GM23338 (cell line): ENCODE measurements around the gene SNU13.

Experiments
- EZH2 ChIP-seq: fragments of 200-600 bp; sonication (generic); IDR thresholded peaks from one replicate; pipeline ENCODE4 v1.8.0; 2017; ENCODE audit warnings: antibody characterized with exemption, mild to moderate bottlenecking, low read depth; ENCODE audit not compliant: unreplicated experiment
- EZH2phosphoT487 ChIP-seq: fragments of 200-600 bp; sonication (generic); IDR thresholded peaks from one replicate; pipeline ENCODE4 v1.8.1; 2018; ENCODE audit warnings: antibody characterized with exemption; ENCODE audit not compliant: unreplicated experiment
- TF ChIP-seq, protein P1 (sequence below), 2 experiments: fragments of 200-600 bp in 1 of 2; sonication (generic) in 1 of 2; conservative IDR thresholded peaks; 2 replicates each; pipeline versions ENCODE4 v1.5.1 to v1.6.1; 2016 to 2017; ENCODE audit warnings: antibody characterized with exemption in 2 of 2, low read depth in 2 of 2, mild to moderate bottlenecking in 2 of 2, moderate library complexity in 1 of 2
- TF ChIP-seq, protein P2 (sequence below): fragments of 250-450 bp; sonication (Bioruptor Pico); IDR thresholded peaks from 2 replicates; pipeline ENCODE4 v1.5.0; 2020; ENCODE audit warnings: mild to moderate bottlenecking, moderate library complexity

DNA sequence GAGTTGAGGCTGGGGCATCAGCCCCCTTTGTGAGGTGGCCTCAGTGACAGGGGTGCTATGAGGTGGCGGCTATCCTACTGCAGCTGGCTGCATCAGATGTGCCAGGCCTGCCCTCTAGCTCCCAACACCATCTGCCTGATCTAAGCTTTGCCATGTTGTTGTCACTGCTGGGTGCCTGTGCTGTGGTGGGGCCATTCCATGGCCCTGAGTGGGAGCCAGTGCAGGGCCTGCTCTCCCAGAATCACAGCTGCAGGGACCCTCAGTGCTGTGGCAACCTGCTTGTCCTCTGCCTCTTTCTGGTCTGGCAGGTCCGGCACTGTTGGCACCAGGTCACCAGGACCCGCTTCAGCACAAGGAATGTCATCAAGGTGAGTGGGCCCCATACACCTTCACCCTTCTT, 1.8 kb upstream of the SNU13 start:
- TF ChIP-seq EZH2phosphoT487 (no peak), EZH2 (no peak)
- TF ChIP-seq, protein P1, sequence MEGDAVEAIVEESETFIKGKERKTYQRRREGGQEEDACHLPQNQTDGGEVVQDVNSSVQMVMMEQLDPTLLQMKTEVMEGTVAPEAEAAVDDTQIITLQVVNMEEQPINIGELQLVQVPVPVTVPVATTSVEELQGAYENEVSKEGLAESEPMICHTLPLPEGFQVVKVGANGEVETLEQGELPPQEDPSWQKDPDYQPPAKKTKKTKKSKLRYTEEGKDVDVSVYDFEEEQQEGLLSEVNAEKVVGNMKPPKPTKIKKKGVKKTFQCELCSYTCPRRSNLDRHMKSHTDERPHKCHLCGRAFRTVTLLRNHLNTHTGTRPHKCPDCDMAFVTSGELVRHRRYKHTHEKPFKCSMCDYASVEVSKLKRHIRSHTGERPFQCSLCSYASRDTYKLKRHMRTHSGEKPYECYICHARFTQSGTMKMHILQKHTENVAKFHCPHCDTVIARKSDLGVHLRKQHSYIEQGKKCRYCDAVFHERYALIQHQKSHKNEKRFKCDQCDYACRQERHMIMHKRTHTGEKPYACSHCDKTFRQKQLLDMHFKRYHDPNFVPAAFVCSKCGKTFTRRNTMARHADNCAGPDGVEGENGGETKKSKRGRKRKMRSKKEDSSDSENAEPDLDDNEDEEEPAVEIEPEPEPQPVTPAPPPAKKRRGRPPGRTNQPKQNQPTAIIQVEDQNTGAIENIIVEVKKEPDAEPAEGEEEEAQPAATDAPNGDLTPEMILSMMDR (conservative IDR thresholded peaks at IDR 0.05; ENCODE audit: low read depth in 2 of 2): no peak
- TF ChIP-seq, protein P2, sequence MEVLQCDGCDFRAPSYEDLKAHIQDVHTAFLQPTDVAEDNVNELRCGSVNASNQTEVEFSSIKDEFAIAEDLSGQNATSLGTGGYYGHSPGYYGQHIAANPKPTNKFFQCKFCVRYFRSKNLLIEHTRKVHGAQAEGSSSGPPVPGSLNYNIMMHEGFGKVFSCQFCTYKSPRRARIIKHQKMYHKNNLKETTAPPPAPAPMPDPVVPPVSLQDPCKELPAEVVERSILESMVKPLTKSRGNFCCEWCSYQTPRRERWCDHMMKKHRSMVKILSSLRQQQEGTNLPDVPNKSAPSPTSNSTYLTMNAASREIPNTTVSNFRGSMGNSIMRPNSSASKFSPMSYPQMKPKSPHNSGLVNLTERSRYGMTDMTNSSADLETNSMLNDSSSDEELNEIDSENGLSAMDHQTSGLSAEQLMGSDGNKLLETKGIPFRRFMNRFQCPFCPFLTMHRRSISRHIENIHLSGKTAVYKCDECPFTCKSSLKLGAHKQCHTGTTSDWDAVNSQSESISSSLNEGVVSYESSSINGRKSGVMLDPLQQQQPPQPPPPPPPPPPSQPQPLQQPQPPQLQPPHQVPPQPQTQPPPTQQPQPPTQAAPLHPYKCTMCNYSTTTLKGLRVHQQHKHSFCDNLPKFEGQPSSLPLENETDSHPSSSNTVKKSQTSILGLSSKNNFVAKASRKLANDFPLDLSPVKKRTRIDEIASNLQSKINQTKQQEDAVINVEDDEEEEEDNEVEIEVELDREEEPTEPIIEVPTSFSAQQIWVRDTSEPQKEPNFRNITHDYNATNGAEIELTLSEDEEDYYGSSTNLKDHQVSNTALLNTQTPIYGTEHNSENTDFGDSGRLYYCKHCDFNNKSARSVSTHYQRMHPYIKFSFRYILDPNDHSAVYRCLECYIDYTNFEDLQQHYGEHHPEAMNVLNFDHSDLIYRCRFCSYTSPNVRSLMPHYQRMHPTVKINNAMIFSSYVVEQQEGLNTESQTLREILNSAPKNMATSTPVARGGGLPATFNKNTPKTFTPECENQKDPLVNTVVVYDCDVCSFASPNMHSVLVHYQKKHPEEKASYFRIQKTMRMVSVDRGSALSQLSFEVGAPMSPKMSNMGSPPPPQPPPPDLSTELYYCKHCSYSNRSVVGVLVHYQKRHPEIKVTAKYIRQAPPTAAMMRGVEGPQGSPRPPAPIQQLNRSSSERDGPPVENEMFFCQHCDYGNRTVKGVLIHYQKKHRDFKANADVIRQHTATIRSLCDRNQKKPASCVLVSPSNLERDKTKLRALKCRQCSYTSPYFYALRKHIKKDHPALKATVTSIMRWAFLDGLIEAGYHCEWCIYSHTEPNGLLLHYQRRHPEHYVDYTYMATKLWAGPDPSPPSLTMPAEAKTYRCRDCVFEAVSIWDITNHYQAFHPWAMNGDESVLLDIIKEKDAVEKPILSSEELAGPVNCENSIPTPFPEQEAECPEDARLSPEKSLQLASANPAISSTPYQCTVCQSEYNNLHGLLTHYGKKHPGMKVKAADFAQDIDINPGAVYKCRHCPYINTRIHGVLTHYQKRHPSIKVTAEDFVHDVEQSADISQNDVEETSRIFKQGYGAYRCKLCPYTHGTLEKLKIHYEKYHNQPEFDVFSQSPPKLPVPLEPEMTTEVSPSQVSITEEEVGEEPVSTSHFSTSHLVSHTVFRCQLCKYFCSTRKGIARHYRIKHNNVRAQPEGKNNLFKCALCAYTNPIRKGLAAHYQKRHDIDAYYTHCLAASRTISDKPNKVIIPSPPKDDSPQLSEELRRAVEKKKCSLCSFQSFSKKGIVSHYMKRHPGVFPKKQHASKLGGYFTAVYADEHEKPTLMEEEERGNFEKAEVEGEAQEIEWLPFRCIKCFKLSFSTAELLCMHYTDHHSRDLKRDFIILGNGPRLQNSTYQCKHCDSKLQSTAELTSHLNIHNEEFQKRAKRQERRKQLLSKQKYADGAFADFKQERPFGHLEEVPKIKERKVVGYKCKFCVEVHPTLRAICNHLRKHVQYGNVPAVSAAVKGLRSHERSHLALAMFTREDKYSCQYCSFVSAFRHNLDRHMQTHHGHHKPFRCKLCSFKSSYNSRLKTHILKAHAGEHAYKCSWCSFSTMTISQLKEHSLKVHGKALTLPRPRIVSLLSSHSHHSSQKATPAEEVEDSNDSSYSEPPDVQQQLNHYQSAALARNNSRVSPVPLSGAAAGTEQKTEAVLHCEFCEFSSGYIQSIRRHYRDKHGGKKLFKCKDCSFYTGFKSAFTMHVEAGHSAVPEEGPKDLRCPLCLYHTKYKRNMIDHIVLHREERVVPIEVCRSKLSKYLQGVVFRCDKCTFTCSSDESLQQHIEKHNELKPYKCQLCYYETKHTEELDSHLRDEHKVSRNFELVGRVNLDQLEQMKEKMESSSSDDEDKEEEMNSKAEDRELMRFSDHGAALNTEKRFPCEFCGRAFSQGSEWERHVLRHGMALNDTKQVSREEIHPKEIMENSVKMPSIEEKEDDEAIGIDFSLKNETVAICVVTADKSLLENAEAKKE (CRISPR knock-in tag): no peak
